HEK293 (cell line): ENCODE data around the gene IL17C.

Experiments used
- CTCF ChIA-PET: fragments of 350-600 bp; formaldehyde crosslinking; extraction: SDS; loops from one replicate; lab custom pipeline; 2021; ENCODE audit warnings: antibody characterized with exemption; lab: Yijun Ruan, JAX
- POLR2A ChIA-PET: fragments of 300-600 bp; formaldehyde crosslinking; extraction: SDS; loops from one replicate; lab custom pipeline; 2020; ENCODE audit warnings: antibody characterized with exemption, inconsistent platforms; lab: Yijun Ruan, JAX
- H3K27ac ChIP-seq: fragments of 200-500 bp; sonication (Bioruptor generic); 2 replicates; pipeline ENCODE4 v1.5.1; 2014; ENCODE audit warnings: low read depth, low read length, control low read depth, inconsistent platforms; ENCODE audit errors: extremely low read depth
- H3K36me3 ChIP-seq, 2 experiments: fragments of 200-500 bp in 1 of 2; sonication (Bioruptor generic) in 1 of 2; 1 replicate in 1 of 2; 2 replicates in 1 of 2; pipeline ENCODE4 v1.5.1; 2014 to 2017; ENCODE audit warnings: inconsistent platforms in 2 of 2, low read length in 2 of 2; ENCODE audit not compliant: control insufficient read depth in 2 of 2, insufficient read depth in 1 of 2
- H3K4me1 ChIP-seq: fragments of 200-500 bp; sonication (Bioruptor generic); 2 replicates; pipeline ENCODE4 v1.5.1; 2014; ENCODE audit warnings: mild to moderate bottlenecking, low read length, inconsistent platforms; ENCODE audit not compliant: control insufficient read depth, insufficient read depth
- H3K4me3 ChIP-seq: 2 replicates; pipeline ENCODE4 v1.5.1; 2011; ENCODE audit warnings: low read depth, mild to moderate bottlenecking, control low read depth, low read length, moderate library complexity
- H3K9me3 ChIP-seq: fragments of 200-500 bp; sonication (Bioruptor generic); 2 replicates; pipeline ENCODE4 v1.5.1; 2014; ENCODE audit warnings: low read depth, low read length, inconsistent platforms; ENCODE audit not compliant: control insufficient read depth, insufficient read depth
- AEBP2 ChIP-seq: fragments of 450-650 bp; formaldehyde crosslinking; IDR thresholded peaks from 2 replicates; pipeline ENCODE4 v1.5.1; 2016; ENCODE audit warnings: missing biosample characterization, missing genetic modification characterization, borderline replicate concordance
- BCL11B ChIP-seq: fragments of 450-650 bp; formaldehyde crosslinking; IDR thresholded peaks from 2 replicates; pipeline ENCODE4 v1.5.1; 2016; ENCODE audit warnings: low read depth, missing biosample characterization, missing genetic modification characterization
- CTCF ChIP-seq: fragments of 450-650 bp; formaldehyde crosslinking; IDR thresholded peaks from 2 replicates; pipeline ENCODE4 v1.5.1; 2016; ENCODE audit warnings: missing biosample characterization, missing genetic modification characterization
- GLIS1 ChIP-seq: fragments of 450-650 bp; formaldehyde crosslinking; IDR thresholded peaks from 2 replicates; pipeline ENCODE4 v1.5.1; 2016; ENCODE audit warnings: missing biosample characterization, missing genetic modification characterization
- KLF16 ChIP-seq: fragments of 450-650 bp; formaldehyde crosslinking; IDR thresholded peaks from 2 replicates; pipeline ENCODE4 v1.5.1; 2017; ENCODE audit warnings: missing biosample characterization, missing genetic modification characterization
- KLF17 ChIP-seq: fragments of 450-650 bp; formaldehyde crosslinking; IDR thresholded peaks from 2 replicates; pipeline ENCODE4 v1.5.1; 2016; ENCODE audit warnings: missing biosample characterization, missing genetic modification characterization
- KLF7 ChIP-seq: fragments of 450-650 bp; formaldehyde crosslinking; IDR thresholded peaks from 2 replicates; pipeline ENCODE4 v1.5.1; 2016; ENCODE audit warnings: missing biosample characterization, missing genetic modification characterization, borderline replicate concordance
- KLF8 ChIP-seq: fragments of 450-650 bp; formaldehyde crosslinking; IDR thresholded peaks from 2 replicates; pipeline ENCODE4 v1.5.1; 2016; ENCODE audit warnings: missing biosample characterization, missing genetic modification characterization
- MYNN ChIP-seq: fragments of 450-650 bp; formaldehyde crosslinking; IDR thresholded peaks from 2 replicates; pipeline ENCODE4 v1.5.1; 2016; ENCODE audit warnings: missing biosample characterization, missing genetic modification characterization, borderline replicate concordance
- SCRT1 ChIP-seq: fragments of 450-650 bp; formaldehyde crosslinking; IDR thresholded peaks from 2 replicates; pipeline ENCODE4 v1.5.1; 2016; ENCODE audit warnings: missing biosample characterization, missing genetic modification characterization, borderline replicate concordance
- ZBTB10 ChIP-seq: fragments of 450-650 bp; formaldehyde crosslinking; IDR thresholded peaks from 2 replicates; pipeline ENCODE4 v1.5.1; 2016; ENCODE audit warnings: missing biosample characterization, missing genetic modification characterization
- ZBTB17 ChIP-seq: fragments of 450-650 bp; formaldehyde crosslinking; IDR thresholded peaks from 2 replicates; pipeline ENCODE4 v1.5.1; 2016; ENCODE audit warnings: missing biosample characterization, missing genetic modification characterization
- ZBTB7A ChIP-seq: fragments of 450-650 bp; formaldehyde crosslinking; IDR thresholded peaks from 2 replicates; pipeline ENCODE4 v1.5.1; 2016; ENCODE audit warnings: low read depth, missing biosample characterization, missing genetic modification characterization
- ZNF10 ChIP-seq: fragments of 450-650 bp; formaldehyde crosslinking; IDR thresholded peaks from 2 replicates; pipeline ENCODE4 v1.5.1; 2017; ENCODE audit warnings: missing biosample characterization, missing genetic modification characterization
- ZNF112 ChIP-seq: fragments of 450-650 bp; formaldehyde crosslinking; IDR thresholded peaks from 2 replicates; pipeline ENCODE4 v1.5.0; 2017; ENCODE audit warnings: missing biosample characterization, missing genetic modification characterization
- ZNF133 ChIP-seq: fragments of 450-650 bp; formaldehyde crosslinking; IDR thresholded peaks from 2 replicates; pipeline ENCODE4 v1.5.1; 2016; ENCODE audit warnings: missing biosample characterization, missing genetic modification characterization
- ZNF335 ChIP-seq: fragments of 450-650 bp; formaldehyde crosslinking; conservative IDR thresholded peaks from 2 replicates; pipeline ENCODE4 v1.5.1; 2016; ENCODE audit warnings: missing biosample characterization, missing genetic modification characterization
- ZNF354C ChIP-seq: fragments of 450-650 bp; formaldehyde crosslinking; IDR thresholded peaks from 2 replicates; pipeline ENCODE4 v1.5.1; 2016; ENCODE audit warnings: missing biosample characterization, missing genetic modification characterization, low read depth, borderline replicate concordance
- ZNF391 ChIP-seq: fragments of 450-650 bp; formaldehyde crosslinking; IDR thresholded peaks from 2 replicates; pipeline ENCODE4 v1.5.1; 2016; ENCODE audit warnings: low read depth, missing biosample characterization, missing genetic modification characterization, borderline replicate concordance
- ZNF394 ChIP-seq: fragments of 450-650 bp; formaldehyde crosslinking; IDR thresholded peaks from 2 replicates; pipeline ENCODE4 v1.5.1; 2016; ENCODE audit warnings: missing biosample characterization, missing genetic modification characterization, mild to moderate bottlenecking, moderate library complexity, borderline replicate concordance
- ZNF433 ChIP-seq: fragments of 450-650 bp; formaldehyde crosslinking; IDR thresholded peaks from 2 replicates; pipeline ENCODE4 v1.5.1; 2016; ENCODE audit warnings: missing biosample characterization, missing genetic modification characterization, low read depth
- ZNF513 ChIP-seq: fragments of 450-650 bp; IDR thresholded peaks from 2 replicates; pipeline ENCODE4 v1.5.1; 2018; ENCODE audit warnings: missing biosample characterization, missing genetic modification characterization
- ZNF530 ChIP-seq: fragments of 450-650 bp; formaldehyde crosslinking; IDR thresholded peaks from 2 replicates; pipeline ENCODE4 v1.5.1; 2016; ENCODE audit warnings: low read depth, missing biosample characterization, missing genetic modification characterization
- ZNF560 ChIP-seq: fragments of 450-650 bp; formaldehyde crosslinking; IDR thresholded peaks from 2 replicates; pipeline ENCODE4 v1.5.1; 2017; ENCODE audit warnings: missing biosample characterization, missing genetic modification characterization, borderline replicate concordance
- ZNF624 ChIP-seq: fragments of 450-650 bp; formaldehyde crosslinking; IDR thresholded peaks from 2 replicates; pipeline ENCODE4 v1.5.1; 2017; ENCODE audit warnings: missing biosample characterization, missing genetic modification characterization
- ZNF645 ChIP-seq: fragments of 450-650 bp; formaldehyde crosslinking; IDR thresholded peaks from 2 replicates; pipeline ENCODE4; 2016; ENCODE audit warnings: missing biosample characterization, missing genetic modification characterization
- ZNF707 ChIP-seq: fragments of 450-650 bp; formaldehyde crosslinking; IDR thresholded peaks from 2 replicates; pipeline ENCODE4 v1.5.1; 2016; ENCODE audit warnings: missing biosample characterization, missing genetic modification characterization

Gene IL17C

GRCh38 chr16:88649924-88650748, 11.8 kb downstream of the IL17C start:
- peaks cover 7% of the 10 kb centered on the region; the same call in 1 of the 2 replicates for H3K4me1 ChIP-seq
- ChIA-PET POLR2A (interaction anchor here (1.1 to 1.7 kb wide), 2 partner anchors 12 to 13 kb away, joined by 4 to 5 read pairs; partner anchors contain the start of genes IL17C and MVD), CTCF (interaction anchor here (0.5 to 1.0 kb wide), 4 partner anchors 11 to 852 kb away, joined by 3 to 5 read pairs (median 4); no protein-coding TSS in a partner anchor)
- no peaks in the 10 kb centered on the region for H3K9me3 ChIP-seq
- peak overlapping the region; percentile 73; the same call in 1 of the 2 replicates for H3K27ac ChIP-seq
- peak overlapping the region; percentile 75 for H3K4me3 ChIP-seq
- H3K36me3 ChIP-seq = peaks cover 0 to 21% of the 10 kb centered on the region in 2 experiments; a peak in 2 of 3 replicates
- no peak for TF ChIP-seq ZNF133
- peak; percentile 71; the same call in 1 of the 2 replicates for TF ChIP-seq ZBTB7A (tag by site-specific recombination)
- TF ChIP-seq KLF8 = no peak
- TF ChIP-seq ZNF560 (tag by site-specific recombination) = no peak
- TF ChIP-seq ZNF10 (tag by site-specific recombination) = no peak
- no peak for TF ChIP-seq MYNN (tag by site-specific recombination)
- TF ChIP-seq BCL11B (tag by site-specific recombination) = no peak
- no peak for TF ChIP-seq ZBTB17
- peak; percentile 92 for TF ChIP-seq ZNF335 (tag by site-specific recombination)
- TF ChIP-seq ZBTB10 (tag by site-specific recombination) = peak; percentile 27; the same call in 1 of the 2 replicates
- TF ChIP-seq ZNF624 (tag by site-specific recombination) = no peak
- no peak for TF ChIP-seq CTCF
- no peak for TF ChIP-seq ZNF530 (tag by site-specific recombination)
- no peak for TF ChIP-seq ZNF391 (tag by site-specific recombination)
- no peak for TF ChIP-seq ZNF112 (tag by site-specific recombination)
- TF ChIP-seq KLF17 = peak; percentile 61; the same call in 1 of the 2 replicates
- TF ChIP-seq GLIS1 (tag by site-specific recombination) = peak; percentile 24; the same call in 1 of the 2 replicates
- TF ChIP-seq ZNF645 (tag by site-specific recombination) = no peak
- no peak for TF ChIP-seq KLF16 (tag by site-specific recombination)
- no peak for TF ChIP-seq ZNF394 (tag by site-specific recombination)
- TF ChIP-seq KLF7 (tag by site-specific recombination) = no peak
- TF ChIP-seq AEBP2 (tag by site-specific recombination) = no peak
- no peak for TF ChIP-seq ZNF354C
- no peak for TF ChIP-seq ZNF433 (tag by site-specific recombination)
- TF ChIP-seq ZNF707 = no peak
- TF ChIP-seq ZNF513 (tag by site-specific recombination) = no peak
- no peak for TF ChIP-seq SCRT1 (tag by site-specific recombination)
